SK-MEL-5 (cell line): ENCODE measurements around the gene MS4A6A. TPM values are rescaled to one million over a fixed set of nuclear protein-coding genes. Genes with fewer than 3 reads are reported as not detected.
"Not testable (repeated sequence)": the region's sequence is repeated elsewhere in the genome, so short reads cannot be mapped to it uniquely, and the experiment has no call there.

ENCODE experiments used
- DNase-seq: peaks from one replicate; pipeline ENCODE4 v3.0.0-alpha.2; 2016; ENCODE audit warnings: low read depth, low spot score
- in situ Hi-C: cut with HindIII; loops from 2 replicates; pipeline ENCODE4 v1.10.0; 2016; ENCODE audit warnings: low sequenced_read_pairs, high pct_unique_total_duplicates, low pct_unique_long_range_greater_than_20kb
- polyA plus RNA-seq, 2 experiments: library from polyadenylated mRNA; depleted of rRNA; stranded (reverse); fragments of >200 nt; gene quantifications; 2 replicates each; pipeline ENCODE4 v1.2.3, GENCODE V29; 2015
- total RNA-seq: library from RNA; depleted of rRNA; stranded (reverse); fragments of >200 nt; shearing (Covaris generic); gene quantifications from 2 replicates; pipeline ENCODE4 v1.2.3, GENCODE V29; 2014; rRNA removed

MS4A6A gene
- 0.53 TPM in 1 of 2 replicates, not detected in the other for total RNA-seq
- not detected in 2 replicates for polyA plus RNA-seq (2015; cell fraction: cytosol; rRNA removed)
- polyA plus RNA-seq (2015; cell fraction: nucleus; rRNA removed): not detected in 2 replicates

DNA sequence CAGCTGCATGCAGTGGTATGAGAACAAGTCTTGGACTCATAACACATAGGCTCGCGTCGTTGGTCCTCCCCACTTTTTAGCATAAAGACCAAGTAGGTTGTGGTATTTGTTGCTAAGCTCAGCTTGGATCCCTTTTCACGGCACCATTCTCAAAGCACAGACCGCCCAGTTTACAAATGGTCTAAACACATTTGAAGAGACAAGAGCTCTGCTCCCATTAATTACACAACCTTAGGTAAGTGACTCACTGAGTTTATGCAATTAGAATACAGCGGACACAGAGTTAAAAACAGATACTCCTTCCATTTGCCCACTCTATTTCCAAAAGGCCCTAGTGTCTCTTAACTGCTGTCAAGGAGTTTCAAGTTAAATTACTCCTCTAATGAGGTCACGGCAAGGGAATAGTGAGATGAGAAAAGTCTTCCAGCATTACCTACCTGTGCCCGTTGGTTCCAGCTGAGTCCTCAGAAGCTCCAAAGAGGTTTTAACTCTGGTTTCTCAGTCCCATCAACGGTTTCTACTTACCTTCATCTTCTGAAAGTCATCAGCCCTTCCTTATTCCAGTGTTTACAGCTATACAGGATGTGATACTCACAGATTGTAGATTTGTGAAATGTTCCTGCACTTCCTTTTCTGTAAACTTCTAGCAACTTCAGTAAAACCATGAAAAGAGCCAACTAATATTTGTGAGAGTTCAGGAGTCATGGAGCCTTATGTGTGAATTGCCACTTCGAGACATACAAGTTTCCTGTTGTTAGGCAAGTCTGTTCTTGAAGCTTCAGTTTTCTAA lies at the start of gene MS4A6A:
Gene MS4A6A, minus strand, starts transcription at position 543 of the 790 bp plus-strand sequence. CDS start 1,356 bp downstream, outside the sequence.
- DNase-seq: no peak
- in situ Hi-C loops: no loop called here

DNA sequence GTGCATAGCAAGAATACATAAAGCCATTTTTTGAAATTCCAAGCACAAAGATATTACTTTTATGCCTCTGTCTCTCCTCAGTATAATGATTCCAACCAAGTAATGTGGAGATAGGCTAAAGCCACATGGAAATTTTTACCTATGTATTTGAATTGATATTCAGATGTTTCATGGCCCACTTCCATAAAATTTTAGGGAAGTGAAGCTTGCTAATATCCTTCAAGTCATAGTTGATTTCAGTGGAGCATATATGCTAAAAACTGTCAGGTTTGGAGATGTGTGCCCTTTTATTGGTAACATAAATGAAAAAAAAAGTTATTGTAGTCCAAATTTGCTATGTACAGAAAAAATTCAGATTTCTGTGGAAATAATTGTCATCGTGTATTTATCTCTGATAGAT lies 47.8 kb upstream of the MS4A6A start:
- in situ Hi-C loops: no loop called here
- no peak for DNase-seq

GRCh38 chr11:60222141-60222540 lies 39.3 kb upstream of the MS4A6A start:
- in situ Hi-C loops: no loop called here
- DNase-seq: no peak

GRCh38 chr11:60221692-60222091 lies 38.8 kb upstream of the MS4A6A start:
- in situ Hi-C loops: no loop called here
- DNase-seq: no peak

- in situ Hi-C loops: no loop called here
- DNase-seq: no peak
Measured at GRCh38 chr11:60221181-60221580, 38.3 kb upstream of the MS4A6A start.

DNA sequence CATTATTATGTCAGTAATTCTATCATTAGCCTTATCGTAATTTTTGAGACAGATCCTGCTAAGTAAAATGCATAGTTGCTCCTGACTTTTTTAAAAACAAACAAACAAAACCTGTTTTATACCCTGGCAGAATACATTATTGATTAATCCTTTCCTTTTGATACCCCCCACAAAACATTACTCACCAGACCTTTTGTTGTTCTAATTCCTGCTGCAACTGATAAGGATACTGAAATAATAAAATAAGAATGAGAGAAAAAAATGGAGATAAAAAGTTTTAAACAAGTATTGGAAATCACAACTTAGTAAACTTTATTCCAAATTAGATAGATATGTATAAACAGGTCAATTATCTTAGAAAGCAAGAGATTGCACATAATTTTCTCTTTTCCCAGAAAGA lies 31.5 kb upstream of the MS4A6A start:
- DNase-seq: no peak
- in situ Hi-C loops: no loop called here

GRCh38 chr11:60211206-60211605 lies 28.3 kb upstream of the MS4A6A start:
- in situ Hi-C loops: no loop called here
- no peak for DNase-seq

DNA sequence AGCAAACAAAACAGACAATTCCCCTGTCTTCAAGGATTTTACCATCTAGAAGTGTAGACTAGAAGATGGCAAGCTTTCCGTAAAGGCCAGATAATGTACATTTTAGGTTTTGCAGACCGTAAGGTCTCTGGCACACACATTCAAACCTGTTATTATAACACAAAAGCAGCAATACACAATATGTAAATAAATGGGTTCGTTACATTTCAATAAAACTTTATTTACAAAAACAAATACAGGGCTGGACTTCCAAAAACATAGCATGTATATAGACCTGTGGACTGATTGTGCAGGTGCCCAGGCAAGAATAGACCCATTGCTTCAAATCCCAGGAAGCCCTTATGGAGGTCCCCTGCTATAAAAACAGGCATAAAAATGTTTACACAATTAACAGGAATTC lies 27.1 kb upstream of the MS4A6A start:
- in situ Hi-C loops: no loop called here
- DNase-seq: no peak

- in situ Hi-C loops: no loop called here
- no peak for DNase-seq
Measured at GRCh38 chr11:60208951-60209350, 26.1 kb upstream of the MS4A6A start.

DNA sequence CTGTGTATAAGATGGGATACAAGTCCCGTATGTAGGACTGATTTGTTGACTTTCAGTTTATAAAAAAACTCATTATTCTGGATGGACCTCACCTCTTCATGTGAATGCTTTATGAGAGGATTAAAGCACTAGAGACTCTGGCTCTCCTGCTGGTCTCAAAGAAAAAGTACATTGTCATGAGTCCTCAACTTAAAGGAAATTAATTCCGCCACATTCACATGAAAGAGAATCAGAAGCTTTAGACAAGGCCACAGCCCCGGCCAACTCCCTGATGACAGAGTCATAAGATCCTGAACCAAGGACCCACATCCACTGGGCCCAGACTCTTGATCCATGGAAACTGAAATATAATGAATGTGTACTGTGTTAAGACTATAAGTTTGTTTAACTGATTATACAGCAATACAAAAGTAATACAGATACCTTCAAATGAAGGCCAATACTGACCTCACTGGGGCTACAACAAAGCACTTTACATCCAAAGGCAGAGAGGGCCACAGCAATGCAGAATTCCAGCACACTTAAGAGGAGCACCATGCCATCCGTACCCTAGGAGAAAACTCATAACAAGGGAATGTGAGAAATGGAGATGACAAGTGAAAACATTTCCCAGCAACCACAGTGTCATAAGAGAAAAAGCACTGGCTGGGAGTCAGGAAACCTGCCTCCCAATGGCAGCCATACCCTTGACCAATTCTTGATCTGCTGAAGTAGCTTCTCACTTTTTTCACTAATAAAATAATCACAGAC lies 25.4 kb upstream of the MS4A6A start:
- in situ Hi-C loops: no loop called here

GRCh38 chr11:60206616-60207015 lies 23.7 kb upstream of the MS4A6A start:
- no peak for DNase-seq
- in situ Hi-C loops: no loop called here

More for the DNA sequence above, 25.4 kb upstream of the MS4A6A start:
- DNase-seq: peak; percentile 86

GRCh38 chr11:60204922-60205321 lies 22.0 kb upstream of the MS4A6A start:
- no peak for DNase-seq
- in situ Hi-C loops: no loop called here

GRCh38 chr11:60201334-60201733 lies 18.5 kb upstream of the MS4A6A start:
- DNase-seq, in situ Hi-C loops: not testable (repeated sequence)

GRCh38 chr11:60197442-60197841 lies 14.6 kb upstream of the MS4A6A start:
- in situ Hi-C loops: no loop called here
- DNase-seq: no peak

- in situ Hi-C loops: no loop called here
Measured at GRCh38 chr11:60195923-60196368, 13.1 kb upstream of the MS4A6A start.

DNA sequence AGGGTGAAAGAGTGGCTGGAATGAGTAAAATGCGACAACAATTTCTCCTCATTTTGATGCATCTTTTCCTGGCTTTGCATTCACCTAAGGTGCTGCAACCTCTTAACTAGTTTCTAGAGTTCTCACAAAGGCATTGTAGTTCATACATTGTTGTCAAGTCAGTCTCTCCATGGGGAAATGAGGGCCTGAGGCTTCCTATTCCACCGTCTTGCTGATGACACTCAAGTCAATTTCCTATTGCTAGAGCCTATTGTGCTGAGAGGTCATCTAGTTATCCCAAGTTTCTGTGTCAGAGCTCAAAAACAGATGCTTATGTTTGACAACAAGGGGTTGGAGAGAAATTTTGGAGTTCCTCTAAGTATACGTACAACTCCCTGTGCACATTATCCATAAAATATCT lies 11.6 kb upstream of the MS4A6A start:
- DNase-seq: no peak
- in situ Hi-C loops: no loop called here

More at GRCh38 chr11:60195923-60196368, 13.1 kb upstream of the MS4A6A start:
- DNase-seq: peak; percentile 26

DNA sequence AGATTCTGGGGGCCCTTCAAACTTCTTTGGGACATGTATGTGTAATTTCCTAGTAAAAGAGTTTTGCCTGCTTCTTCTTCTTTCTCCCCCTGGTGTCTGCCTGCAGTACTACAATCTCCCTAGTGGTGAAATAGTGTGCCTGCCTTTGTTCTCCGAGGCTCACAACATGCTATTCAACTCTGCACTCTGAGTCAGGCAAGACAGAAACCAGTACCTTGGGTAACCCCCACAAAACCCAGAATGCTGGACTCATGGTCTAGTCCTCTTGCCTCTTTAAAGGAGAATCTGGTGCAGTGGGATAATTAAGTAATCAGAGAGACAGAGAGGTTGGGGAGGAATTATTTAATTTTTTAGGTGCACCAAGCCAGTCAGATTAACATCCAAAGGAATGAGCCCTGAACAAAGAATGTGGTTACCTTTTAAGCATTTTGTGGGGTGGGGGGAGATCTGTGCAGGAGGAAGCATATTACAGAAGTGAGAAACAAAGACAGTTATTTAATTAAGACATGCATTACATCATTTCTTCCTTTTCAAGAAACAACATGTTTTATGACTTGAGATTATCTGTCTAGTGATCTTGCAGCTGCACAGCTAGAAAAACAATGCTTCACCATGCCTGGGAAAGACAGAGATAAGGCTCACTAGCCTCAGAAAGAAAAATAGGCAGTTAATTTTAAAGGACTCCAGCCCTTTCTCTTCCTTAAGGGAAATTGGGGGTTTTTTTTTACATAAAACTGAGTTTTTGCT lies 11.0 kb upstream of the MS4A6A start:
- in situ Hi-C loops: no loop called here
- DNase-seq: peak; percentile 80

GRCh38 chr11:60192564-60192963 lies 9.7 kb upstream of the MS4A6A start:
- in situ Hi-C loops, DNase-seq: not testable (repeated sequence)
